Measurements from ENCODE around the gene AK5.

The AK5 gene

GRCh38 chr1:77536813-77537212, 255.0 kb downstream of the AK5 start:
- in situ Hi-C loops (cut with HindIII; ENCODE audit: low sequenced_read_pairs) = no loop called here

GRCh38 chr1:77538956-77539518, 257.2 kb downstream of the AK5 start:
- in situ Hi-C loops (cut with HindIII; ENCODE audit: low sequenced_read_pairs) = no loop called here

- in situ Hi-C loops (cut with HindIII; ENCODE audit: low sequenced_read_pairs) = no loop called here
Observed at GRCh38 chr1:77539519-77540142, 257.8 kb downstream of the AK5 start.

DNA sequence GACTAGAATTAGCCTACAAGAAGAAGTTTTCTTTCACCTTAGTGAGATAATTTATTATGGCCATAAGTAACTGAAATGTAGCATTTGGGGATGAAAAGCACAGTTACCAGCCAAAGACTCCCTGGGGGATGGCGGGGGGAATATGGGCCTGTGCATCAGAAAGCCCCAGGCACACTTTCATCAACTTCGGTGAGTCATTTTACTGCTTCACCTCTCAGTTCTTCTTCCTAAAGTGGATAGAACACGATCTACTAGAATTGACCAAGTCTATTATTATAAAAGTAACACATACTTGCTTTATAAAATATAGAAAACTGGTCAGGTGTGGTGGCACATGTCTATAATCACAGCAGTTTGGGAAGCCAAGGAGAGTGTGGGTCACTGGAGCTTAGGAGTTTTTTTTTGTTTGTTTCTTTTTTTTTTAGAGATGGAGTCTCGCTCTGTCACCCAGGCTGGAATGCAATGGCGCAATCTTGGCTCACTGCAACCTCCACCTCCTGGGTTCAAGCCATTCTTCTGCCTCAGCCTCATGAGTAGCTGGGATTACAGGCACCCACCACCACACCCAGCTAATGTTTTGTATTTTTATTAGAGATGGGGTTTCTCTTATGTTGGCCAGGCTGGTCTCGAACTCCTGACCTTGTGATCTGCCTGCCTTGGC, 258.8 kb downstream of the AK5 start:
- in situ Hi-C loops (cut with HindIII; ENCODE audit: low sequenced_read_pairs) = no loop called here

DNA sequence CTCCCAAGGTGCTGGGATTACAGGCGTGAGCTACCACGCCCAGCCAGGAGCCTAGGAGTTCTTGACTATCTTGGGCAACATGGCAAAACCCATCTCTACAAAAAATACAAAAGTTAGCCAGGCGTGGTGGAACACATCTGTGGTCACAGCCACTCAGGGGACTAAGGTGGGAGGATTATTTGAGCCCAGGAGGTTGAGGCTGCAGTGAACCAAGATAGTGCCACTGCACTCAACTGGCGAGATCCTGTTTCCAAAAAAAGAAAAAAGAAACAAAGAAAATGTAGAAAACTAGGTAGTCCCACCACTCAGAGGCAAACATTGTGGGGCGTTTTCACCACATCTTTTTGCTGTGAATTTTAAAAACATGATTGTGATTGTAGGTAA, 259.3 kb downstream of the AK5 start:
- in situ Hi-C loops (cut with HindIII; ENCODE audit: low sequenced_read_pairs) = no loop called here

- in situ Hi-C loops (cut with HindIII; ENCODE audit: low sequenced_read_pairs) = no loop called here
Observed at GRCh38 chr1:77542813-77543420, 261.1 kb downstream of the AK5 start.

GRCh38 chr1:77543822-77544448, 262.1 kb downstream of the AK5 start:
- in situ Hi-C loops (cut with HindIII; ENCODE audit: low sequenced_read_pairs) = no loop called here

DNA sequence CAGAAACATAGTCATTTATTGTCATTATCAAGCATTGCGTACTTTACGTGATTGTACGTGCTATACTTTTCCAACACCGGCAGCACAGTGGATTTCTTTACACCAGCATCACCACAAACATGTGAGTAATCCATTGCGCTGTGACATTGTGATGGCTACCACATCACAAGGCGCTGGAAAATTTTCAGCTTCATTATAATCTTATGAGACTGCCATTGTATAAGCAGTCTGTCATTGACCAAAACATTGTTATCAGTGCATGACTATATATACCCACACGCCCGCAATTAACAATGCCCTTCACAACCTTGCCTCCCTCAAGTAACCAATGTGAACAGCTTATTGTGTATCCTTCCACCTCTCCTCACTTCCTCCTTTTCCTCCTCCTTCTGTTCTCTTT, 263.0 kb downstream of the AK5 start:
- in situ Hi-C loops (cut with HindIII; ENCODE audit: low sequenced_read_pairs) = no loop called here

DNA sequence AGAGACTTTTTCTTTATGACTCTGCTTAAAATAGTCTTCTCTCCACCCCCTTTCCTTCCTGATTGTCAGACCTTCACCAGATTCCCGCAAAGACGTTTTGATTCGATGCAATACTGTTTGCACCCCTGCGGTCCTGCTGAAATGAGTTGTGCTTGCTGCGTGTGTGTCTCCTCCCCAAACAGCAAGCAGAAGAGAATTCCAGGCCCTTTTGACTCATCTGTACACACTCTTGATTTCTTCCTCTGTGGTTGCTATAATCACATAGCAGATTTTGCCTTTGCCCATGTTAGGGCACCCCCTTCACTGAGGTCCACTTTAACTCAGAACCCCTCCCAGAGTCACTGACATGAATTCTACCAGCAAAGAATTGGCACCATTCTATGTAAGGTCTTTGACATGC, 264.2 kb downstream of the AK5 start:
- in situ Hi-C loops (cut with HindIII; ENCODE audit: low sequenced_read_pairs) = no loop called here

- in situ Hi-C loops (cut with HindIII; ENCODE audit: low sequenced_read_pairs) = no loop called here
Observed at GRCh38 chr1:77546890-77547289, 265.1 kb downstream of the AK5 start.

DNA sequence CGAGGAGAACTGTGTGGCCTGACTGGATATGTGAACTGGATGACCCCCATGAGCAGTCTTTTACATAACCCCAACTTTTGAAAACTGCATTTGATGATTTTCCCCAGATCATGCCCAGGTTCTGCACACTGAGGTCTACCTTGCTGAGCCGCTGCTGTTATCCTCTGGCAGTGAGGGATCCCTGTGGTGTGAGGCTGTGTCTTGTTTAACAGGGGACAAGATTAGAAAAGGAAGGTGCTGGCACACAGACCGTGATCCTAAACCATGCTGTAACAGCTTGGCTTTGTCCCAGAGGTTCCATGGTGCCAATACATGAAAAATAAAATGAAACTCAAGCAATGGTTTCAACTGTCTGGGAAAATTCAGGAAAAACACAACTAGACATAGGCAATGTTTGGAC, 266.5 kb downstream of the AK5 start:
- in situ Hi-C loops (cut with HindIII; ENCODE audit: low sequenced_read_pairs) = no loop called here

DNA sequence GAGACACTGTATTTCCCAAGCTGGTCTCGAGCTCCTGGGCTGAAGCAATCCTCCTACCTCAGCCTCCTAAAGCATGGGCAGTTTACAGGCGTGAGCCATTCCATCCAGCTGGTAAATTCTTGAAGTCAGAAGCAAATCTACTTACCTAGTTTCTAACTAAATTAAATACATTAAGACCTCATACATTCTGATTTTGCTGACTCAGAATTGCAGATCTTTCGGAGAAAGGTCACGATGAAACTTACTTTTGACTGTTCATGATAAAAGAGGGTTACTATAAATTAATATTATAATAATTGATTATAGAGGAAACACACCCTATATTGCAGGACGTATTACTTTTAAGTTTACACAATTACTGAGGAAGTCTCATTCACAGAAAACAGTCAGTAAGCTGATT, 268.3 kb downstream of the AK5 start:
- in situ Hi-C loops (cut with HindIII; ENCODE audit: low sequenced_read_pairs) = no loop called here

- in situ Hi-C loops (cut with HindIII; ENCODE audit: low sequenced_read_pairs) = no loop called here
Observed at GRCh38 chr1:77552626-77553025, 270.8 kb downstream of the AK5 start.

DNA sequence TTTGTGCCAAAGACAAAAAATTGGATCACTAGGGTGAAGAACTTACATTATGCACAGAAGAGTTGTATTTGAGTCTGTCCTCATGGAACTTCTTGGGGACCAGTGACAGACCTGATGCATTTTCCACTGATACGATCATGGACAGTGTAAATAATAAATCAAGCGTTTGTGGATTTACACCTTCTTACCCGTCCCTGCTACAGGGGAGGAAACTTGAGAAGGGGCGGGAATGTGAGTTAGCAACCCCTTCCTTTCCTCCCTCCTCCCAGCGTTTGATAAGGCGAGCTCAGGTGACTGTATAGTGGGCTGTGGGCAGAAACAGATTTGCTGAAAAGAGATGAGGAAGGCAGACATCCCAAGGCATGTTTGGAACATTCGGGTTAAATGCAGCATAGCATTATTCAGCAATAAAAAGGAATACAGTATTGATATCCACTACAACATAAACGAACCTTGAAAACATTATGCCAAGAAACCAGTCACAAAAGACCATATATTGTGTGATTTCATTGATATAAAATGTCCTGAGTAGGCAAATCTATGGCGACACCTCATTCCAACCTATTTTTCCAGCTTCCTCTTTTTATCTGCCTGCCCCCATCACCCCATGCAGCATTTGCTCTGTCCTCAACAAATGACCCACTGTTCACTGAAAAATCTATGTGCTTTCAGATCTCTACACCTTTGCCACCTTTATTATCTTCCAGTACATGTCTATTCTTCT, 271.9 kb downstream of the AK5 start:
- in situ Hi-C loops (cut with HindIII; ENCODE audit: low sequenced_read_pairs) = no loop called here

DNA sequence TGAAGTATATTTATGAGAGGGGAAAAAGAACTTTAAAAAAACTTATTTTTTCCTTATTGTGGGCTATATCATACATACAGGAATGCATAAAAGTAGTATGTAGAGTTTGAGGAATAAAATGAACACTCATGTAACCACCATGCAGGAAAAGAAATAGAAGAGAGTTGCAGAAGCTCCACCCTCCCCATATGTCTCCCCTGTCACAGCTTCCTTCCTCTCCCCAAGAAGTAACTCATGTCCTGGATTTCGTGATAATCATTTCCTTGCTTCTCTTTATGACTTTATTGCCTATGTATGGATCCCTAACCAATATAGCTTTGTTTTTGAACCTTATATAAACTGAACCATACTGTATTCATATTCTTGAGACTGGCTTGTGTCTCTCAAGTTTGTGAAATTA, 274.2 kb downstream of the AK5 start:
- in situ Hi-C loops (cut with HindIII; ENCODE audit: low sequenced_read_pairs) = no loop called here

DNA sequence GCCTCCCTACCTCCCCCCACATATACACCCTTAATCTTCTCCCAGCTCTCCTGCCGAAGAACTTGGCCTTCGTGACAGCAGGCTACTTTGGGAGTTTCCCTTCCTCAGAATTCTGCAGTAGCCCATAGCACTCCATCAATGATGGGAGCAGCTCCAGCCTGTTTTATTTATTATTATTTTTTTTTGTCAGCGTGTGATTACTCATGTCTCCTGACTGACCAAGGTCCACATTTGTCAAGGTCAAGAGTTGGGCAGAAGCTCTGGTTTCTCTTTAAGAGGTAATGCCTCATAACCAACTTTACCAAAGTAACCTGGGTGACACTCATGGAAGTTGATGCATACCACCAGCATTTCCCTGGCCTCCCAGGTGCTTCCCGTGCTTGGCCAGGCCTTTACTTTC, 275.2 kb downstream of the AK5 start:
- in situ Hi-C loops (cut with HindIII; ENCODE audit: low sequenced_read_pairs) = no loop called here

GRCh38 chr1:77558591-77559164, 276.9 kb downstream of the AK5 start:
- in situ Hi-C loops (cut with HindIII; ENCODE audit: low sequenced_read_pairs) = no loop called here

DNA sequence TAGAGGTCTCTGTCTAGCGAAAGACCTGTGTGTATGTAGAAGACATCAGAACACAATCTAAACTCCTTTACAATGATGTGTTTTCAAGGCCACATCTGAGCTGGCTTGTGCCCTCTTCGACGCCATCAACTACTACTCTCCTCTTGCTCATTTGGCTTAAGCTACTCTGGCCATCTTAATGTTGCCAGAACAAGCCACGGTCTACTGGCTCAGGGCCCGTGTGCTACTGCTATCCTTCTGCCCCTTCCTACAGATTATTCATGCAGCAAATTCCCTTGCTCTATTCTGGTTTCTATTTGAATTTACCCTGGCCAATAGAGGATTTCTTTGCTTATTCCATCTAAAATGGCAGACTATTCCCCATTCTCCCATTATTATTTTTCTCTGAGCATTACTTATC, 278.9 kb downstream of the AK5 start:
- in situ Hi-C loops (cut with HindIII; ENCODE audit: low sequenced_read_pairs) = no loop called here

DNA sequence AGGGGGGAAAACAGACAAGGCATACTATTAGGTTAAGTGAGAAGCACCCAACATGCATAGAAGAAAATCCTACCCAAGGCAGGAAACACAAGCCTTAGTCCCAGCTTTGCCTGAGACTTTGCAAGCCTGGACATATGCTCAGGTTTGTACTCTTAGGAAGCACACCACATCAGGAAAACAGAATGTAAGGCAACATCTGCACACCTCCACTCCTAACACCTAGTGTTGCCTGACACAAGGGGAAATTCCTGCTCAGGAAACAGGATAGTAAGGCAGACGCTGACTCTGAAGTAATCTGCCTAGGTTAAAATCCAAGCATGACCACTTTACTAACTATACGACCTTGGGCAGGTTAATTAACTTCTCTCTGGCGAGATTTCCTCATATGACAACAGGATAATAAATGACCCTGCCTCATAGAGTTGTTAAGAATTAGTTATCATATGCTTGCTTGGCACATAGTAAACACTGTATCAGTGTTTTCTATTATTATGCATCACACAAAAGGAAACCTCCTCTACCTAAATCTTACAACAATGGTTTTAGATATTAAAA, 280.9 kb downstream of the AK5 start:
- in situ Hi-C loops (cut with HindIII; ENCODE audit: low sequenced_read_pairs) = no loop called here

- in situ Hi-C loops (cut with HindIII; ENCODE audit: low sequenced_read_pairs) = no loop called here
Observed at GRCh38 chr1:77565321-77565720, 283.5 kb downstream of the AK5 start.

Measured in endothelial cell of hepatic sinusoid (primary cell).